Kidney (tissue), 14 donors: ENCODE results near the gene NKAIN2. TPM values are rescaled to one million over a fixed set of nuclear protein-coding genes. Genes with fewer than 3 reads are reported as not detected.

Source experiments
- DNase-seq, 5 donors: peaks; one replicate each; pipeline ENCODE4 v3.0.0-alpha.2; 2013 to 2020
- FAIRE-seq: peaks from 2 replicates; lab custom pipeline; 2012; peaks lifted over from hg19 to GRCh38; lab: Jason Lieb, UNC
- H3K27ac ChIP-seq, 2 donors: one replicate each; pipeline ENCODE4 v1.7.0; 2013; ENCODE audit warnings: low read depth in 2 of 2, low read length in 2 of 2, inconsistent platforms in 1 of 2
- H3K27me3 ChIP-seq: one replicate; pipeline ENCODE4 v1.7.1; 2013; ENCODE audit warnings: low read length, inconsistent platforms; ENCODE audit not compliant: control insufficient read depth, insufficient read depth
- H3K36me3 ChIP-seq, 3 donors: one replicate each; pipeline versions ENCODE4 v1.7.0 to v1.7.1; 2013; ENCODE audit warnings: low read length in 3 of 3, control low read depth in 1 of 3, inconsistent platforms in 1 of 3; ENCODE audit not compliant: insufficient read depth in 3 of 3, control insufficient read depth in 2 of 3
- H3K4me1 ChIP-seq, 3 donors: one replicate each; pipeline versions ENCODE4 v1.7.0 to v1.7.1; 2013; ENCODE audit warnings: low read length in 3 of 3, inconsistent platforms in 1 of 3, low read depth in 1 of 3; ENCODE audit not compliant: control insufficient read depth in 2 of 3, insufficient read depth in 2 of 3
- H3K4me3 ChIP-seq, 3 donors: one replicate each; pipeline versions ENCODE4 v1.7.0 to v1.8.1; 2013; ENCODE audit warnings: low read length in 3 of 3, control low read depth in 1 of 3, inconsistent platforms in 1 of 3
- H3K9ac ChIP-seq, 3 donors: one replicate each; pipeline versions ENCODE4 v1.7.0 to v1.7.1; 2013; ENCODE audit warnings: low read length in 3 of 3, control low read depth in 1 of 3, inconsistent platforms in 1 of 3
- H3K9me3 ChIP-seq, 3 donors: one replicate each; pipeline versions ENCODE4 v1.7.0 to v1.7.1; 2013; ENCODE audit warnings: low read length in 3 of 3, control low read depth in 1 of 3, inconsistent platforms in 1 of 3; ENCODE audit not compliant: control insufficient read depth in 2 of 3, insufficient read depth in 1 of 3
- intact Hi-C: fragments of 100-400 bp; cut with DNase I; formaldehyde crosslinking; loops from one replicate; pipeline ENCODE4 v1.11.1; 2022
- polyA plus RNA-seq: library from polyadenylated mRNA; stranded (reverse); fragments of 350-450 nt; fragmentation: Illumina TruSeq; extraction: RNeasy Lipid Tissue Mini Kit (QIAGEN cat#74804); gene quantifications from one replicate; pipeline ENCODE4 v1.2.3, GENCODE V29; 2014; ENCODE audit warnings: low read depth, low replicate concordance; ENCODE audit not compliant: insufficient read depth
- total RNA-seq: library from RNA; stranded (reverse); fragmentation: NEBNext Ultra II Directional; extraction: Animal tissue kit (Norgen Biotek cat#: 25700); gene quantifications from one replicate; pipeline ENCODE4 v1.2.1, GENCODE V29; 2021
- TF ChIP-seq, protein P1 (sequence below): IDR thresholded peaks from 3 replicates; pipeline ENCODE4 v1.5.1; 2012; ENCODE audit warnings: mild to moderate bottlenecking, moderate library complexity, borderline replicate concordance; ENCODE audit not compliant: insufficient read depth; ENCODE audit errors: extremely low read depth
- donor health status: control.
- donor health status: control.
- donor health status: control.
- donor health status: control.
- donor health status: control.
- donor health status: DM: yes; HTN: yes; CAD: no.
- donor health status: Normal renal cell carcinoma (clear cell type).

Gene NKAIN2
- total and polyA plus RNA-seq, 2 donors from 2014 or later = 0.39 to 1.8 TPM

DNA sequence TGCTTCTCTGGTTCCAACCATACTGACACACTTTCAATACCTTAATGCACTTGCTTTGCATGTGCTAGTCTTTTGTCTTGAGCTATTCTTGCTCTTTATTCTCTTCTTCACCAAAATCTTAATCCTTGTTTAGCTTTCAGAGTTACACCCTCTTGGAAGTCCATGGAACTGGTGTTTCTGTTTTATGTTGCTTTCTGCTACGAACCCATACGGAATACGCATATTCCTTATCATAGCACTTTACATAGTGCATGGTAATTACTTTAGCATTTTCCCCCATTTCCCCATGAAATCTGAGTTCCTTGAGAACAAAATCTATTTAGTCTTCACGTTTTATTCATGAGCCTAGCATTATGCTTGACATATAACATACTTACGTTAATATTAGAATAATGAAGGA, 270.9 kb downstream of the NKAIN2 start:
- DNase-seq = no peak
- no peak overlapping the region for H3K9ac ChIP-seq
- no peaks in the 10 kb centered on the region for H3K36me3 ChIP-seq
- no peak overlapping the region for H3K4me3 ChIP-seq
- H3K27ac ChIP-seq = no peak overlapping the region
- no peak for FAIRE-seq
- intact Hi-C loops = no loop called here
- H3K9me3 ChIP-seq = no peaks in the 10 kb centered on the region
- TF ChIP-seq, protein P1, sequence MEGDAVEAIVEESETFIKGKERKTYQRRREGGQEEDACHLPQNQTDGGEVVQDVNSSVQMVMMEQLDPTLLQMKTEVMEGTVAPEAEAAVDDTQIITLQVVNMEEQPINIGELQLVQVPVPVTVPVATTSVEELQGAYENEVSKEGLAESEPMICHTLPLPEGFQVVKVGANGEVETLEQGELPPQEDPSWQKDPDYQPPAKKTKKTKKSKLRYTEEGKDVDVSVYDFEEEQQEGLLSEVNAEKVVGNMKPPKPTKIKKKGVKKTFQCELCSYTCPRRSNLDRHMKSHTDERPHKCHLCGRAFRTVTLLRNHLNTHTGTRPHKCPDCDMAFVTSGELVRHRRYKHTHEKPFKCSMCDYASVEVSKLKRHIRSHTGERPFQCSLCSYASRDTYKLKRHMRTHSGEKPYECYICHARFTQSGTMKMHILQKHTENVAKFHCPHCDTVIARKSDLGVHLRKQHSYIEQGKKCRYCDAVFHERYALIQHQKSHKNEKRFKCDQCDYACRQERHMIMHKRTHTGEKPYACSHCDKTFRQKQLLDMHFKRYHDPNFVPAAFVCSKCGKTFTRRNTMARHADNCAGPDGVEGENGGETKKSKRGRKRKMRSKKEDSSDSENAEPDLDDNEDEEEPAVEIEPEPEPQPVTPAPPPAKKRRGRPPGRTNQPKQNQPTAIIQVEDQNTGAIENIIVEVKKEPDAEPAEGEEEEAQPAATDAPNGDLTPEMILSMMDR = no peak
- no peaks in the 10 kb centered on the region for H3K27me3 ChIP-seq
- H3K4me1 ChIP-seq = no peaks in the 10 kb centered on the region

DNA sequence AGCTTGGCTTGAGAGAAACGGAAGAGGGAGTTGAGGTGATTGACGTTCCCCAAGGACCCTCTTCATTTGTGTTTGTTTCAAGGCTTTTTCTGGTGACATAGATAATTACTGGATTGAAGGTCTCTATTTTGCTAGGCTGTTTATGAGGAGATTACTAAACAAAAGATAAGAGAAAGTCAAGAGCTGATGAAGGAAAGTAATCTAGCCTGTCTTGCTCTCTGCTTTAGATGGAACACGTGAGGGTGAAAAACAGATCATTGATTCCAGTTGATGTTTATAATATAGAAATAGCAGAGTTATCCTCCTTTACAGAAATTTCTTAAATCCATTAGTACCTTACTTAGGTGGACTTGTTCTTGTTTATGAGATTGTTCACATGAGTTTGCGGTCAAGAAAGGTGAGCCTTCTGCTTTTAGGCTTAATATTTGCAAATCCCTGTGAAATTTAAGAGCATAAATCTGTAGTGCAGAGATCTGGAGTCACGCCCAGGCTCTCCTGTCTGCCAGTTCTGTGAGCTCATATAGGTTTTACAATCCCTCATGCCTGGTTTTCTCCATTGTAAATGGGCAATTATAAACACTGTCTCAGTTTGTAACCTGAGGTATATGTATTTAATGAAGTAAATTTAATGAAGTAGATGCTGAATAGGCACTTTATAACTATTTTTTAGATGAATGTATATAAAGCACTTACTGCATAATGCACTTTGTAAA, 272.8 kb downstream of the NKAIN2 start:
- H3K27ac ChIP-seq = no peak overlapping the region
- no peak overlapping the region for H3K9ac ChIP-seq
- FAIRE-seq (no peak), DNase-seq (no peak)
- no peaks in the 10 kb centered on the region for H3K9me3 ChIP-seq
- H3K4me3 ChIP-seq = no peak overlapping the region
- H3K27me3 ChIP-seq = no peaks in the 10 kb centered on the region
- intact Hi-C loops = no loop called here
- TF ChIP-seq, protein P1 = no peak
- H3K4me1 ChIP-seq = no peaks in the 10 kb centered on the region
- no peaks in the 10 kb centered on the region for H3K36me3 ChIP-seq

DNA sequence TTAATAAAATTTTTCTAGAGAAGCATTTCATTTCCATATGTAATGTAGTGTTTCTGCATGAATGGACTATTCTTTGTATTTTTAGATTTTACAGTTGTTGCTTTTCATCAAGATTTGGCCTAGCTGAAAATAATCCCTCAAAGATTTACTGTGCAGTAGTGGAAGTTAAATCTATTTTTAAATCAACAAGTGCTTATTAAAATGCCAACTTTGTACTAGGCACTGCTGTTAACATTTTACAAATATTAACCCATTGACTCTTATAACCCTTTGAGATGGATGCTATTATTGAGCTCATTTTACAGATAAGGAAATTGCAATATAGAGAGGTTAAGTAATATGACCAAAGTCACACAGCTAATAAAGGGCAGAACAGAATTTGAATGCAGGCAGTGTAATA, 274.5 kb downstream of the NKAIN2 start:
- Histone ChIP-seq H3K4me3 (no peak overlapping the region), H3K27ac (no peak overlapping the region), H3K27me3 (no peaks in the 10 kb centered on the region), H3K9ac (no peak overlapping the region), H3K36me3 (no peaks in the 10 kb centered on the region), H3K9me3 (no peaks in the 10 kb centered on the region), H3K4me1 (no peaks in the 10 kb centered on the region)
- DNase-seq (no peak), FAIRE-seq (no peak)
- intact Hi-C loops = no loop called here
- TF ChIP-seq, protein P1 = no peak
